NOMO-1 (cell line): ENCODE results near the gene PLOD2.

ENCODE experiments used
- DNase-seq, 2 experiments: peaks; one replicate each; lab custom pipeline; 2025; ENCODE audit not compliant: unreplicated experiment in 2 of 2; lab: John Stamatoyannopoulos, UW

The PLOD2 gene

DNA sequence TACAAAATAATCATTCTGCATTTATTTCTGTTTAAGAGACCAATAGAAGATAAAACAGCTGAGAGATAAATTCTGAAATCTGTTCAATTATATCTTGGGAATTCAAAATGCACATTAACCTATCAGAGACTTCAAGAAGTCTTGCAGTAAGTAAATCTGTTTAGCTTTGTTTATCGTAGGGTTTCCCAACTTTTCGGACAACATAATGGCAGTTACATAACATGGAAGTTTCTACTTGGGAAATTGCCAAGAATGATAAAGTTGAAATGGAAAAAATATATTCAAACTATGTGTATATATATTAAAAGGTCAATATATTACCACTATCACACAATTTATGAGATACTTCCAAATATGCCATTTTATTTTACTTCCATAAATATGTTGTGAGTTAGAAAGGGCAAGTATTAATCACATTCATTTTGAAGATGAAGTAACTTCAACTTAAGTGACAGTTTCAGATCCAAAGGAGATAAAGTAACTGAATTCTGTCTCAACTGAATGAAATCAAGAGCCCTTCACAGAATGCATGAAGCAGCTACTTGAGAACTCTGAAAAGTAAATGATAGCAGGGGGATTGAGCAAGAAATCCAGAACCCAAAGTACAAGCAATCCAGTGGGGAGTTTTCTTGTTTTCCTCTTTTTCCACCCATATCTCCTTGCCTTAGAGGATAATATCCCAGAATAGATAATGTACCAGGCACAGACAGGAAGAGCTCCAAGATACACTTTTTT, 108.8 kb downstream of the PLOD2 start:
- DNase-seq, result no peak

- DNase-seq, result no peak
These were observed 110.3 kb downstream of the PLOD2 start for GRCh38 chr3:146050691-146051090.

DNA sequence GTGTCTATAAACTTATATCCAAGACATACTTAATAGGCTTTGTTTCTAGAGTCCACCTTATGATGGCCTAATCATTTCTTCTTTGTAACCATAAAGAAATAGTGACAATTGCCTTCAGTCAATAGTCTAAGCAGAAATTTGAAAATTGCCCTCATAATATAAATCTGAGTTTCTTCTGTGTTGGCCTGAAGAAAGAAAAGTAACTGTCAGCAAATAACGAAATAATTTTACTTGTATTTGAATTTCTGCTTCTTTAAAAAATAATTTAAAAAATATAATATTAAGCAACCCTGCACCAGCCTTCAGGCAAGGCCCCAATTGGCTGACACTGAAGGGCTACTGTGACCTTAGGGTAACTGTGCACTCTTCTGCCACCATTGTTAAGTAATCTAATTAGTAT, 113.5 kb downstream of the PLOD2 start:
- no peak for DNase-seq

- DNase-seq, result no peak
These were observed 116.9 kb downstream of the PLOD2 start for GRCh38 chr3:146044046-146044445.

DNA sequence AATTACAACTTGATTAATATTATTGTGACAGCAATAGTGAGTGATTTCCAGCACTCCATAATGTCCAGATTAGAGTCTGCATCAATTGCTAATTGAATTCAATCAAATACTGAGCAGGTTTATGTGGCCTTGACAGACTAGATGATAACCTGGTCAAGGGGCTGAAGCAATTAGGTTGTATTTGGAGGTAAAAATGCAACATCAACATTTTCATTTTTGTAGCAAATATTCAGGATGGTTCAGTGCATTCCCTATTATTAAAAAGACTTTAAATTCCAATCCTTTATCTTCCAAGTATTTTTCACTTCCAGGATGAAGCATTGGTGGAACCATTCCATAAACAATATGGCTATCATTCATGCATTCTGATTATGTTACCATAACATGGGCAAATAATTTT, 120.4 kb downstream of the PLOD2 start:
- DNase-seq, result no peak

GRCh38 chr3:146037697-146038096, 123.3 kb downstream of the PLOD2 start:
- no peak for DNase-seq

DNA sequence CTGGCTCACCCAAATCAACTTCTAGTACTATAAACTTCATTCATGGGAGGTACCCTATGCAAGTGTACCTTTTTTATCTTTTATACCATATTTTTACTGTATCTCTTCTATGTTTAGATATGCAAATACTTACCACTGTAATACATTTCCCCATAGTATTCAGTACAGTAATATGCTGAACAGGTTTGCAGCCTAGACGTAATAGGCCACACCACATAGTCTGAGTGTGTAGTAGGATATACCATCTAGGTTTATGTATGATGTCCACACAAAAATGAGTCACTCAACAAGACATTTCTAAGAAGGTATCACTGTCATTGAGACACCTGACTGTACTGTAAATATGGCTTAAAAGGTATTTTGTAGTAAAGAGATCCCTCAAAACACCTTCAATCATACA, 124.7 kb downstream of the PLOD2 start:
- no peak for DNase-seq

DNA sequence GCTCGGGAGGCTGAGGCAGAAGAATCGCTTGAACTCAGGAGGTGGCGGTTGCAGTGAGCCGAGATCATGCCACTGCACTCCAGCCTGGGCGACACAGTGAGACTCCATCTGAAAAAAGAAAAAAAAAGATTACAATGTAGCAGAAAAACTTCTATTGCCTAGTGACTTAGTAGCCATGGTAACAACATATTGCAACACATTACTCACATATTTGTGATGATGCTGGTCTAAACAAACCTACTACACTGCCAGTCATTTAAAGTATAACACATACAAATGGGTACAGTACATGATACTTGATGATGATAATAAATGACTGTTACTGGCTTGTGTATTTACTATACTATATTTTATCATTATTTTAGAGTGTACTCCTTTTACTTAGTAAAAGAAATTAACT, 125.6 kb downstream of the PLOD2 start:
- DNase-seq, result no peak

GRCh38 chr3:146033950-146034349, 127.0 kb downstream of the PLOD2 start:
- DNase-seq, result no peak

- no peak for DNase-seq
These were observed 134.4 kb downstream of the PLOD2 start for GRCh38 chr3:146026547-146026946.

DNA sequence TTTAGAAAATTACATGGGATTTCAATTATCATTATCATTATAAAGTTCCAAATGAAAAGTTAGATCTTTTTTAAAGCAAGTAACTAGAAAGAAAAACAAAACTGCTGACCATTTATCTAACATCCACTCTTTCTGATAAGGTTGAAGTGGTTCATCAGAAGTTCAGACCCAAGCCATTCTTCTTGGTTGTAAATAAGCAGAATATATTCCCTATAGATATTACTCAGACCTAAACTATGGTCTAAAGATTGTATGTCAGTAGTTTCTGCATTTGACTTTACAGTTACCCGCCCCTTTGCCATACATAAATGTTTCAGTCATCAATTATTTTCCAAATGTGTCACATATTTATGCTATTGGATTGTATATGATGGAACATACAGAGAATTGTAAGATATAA, 136.7 kb downstream of the PLOD2 start:
- DNase-seq, result no peak

DNA sequence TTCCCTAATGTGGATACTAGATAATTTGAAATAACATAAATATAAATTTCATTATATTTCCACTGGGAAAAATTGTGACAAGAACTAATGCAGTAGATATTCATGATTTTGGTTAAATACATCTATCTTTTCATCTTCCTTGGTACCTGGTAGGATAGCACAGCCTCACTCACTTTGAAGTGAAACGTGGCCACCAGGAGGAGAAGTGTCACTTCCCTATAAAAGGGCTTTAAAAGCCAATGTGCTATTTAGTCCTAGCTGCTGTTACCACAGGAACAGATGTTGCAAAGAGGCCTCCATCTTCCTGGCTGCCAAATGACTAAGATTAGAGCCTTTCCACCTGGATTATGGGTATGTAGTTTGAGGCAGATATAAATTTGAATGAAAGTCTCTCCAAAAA, 140.0 kb downstream of the PLOD2 start:
- no peak for DNase-seq

- no peak for DNase-seq
These were observed 141.5 kb downstream of the PLOD2 start for GRCh38 chr3:146019508-146019907.
